GM06990 (cell line): ENCODE results near the gene UBN1.

ENCODE experiments used
- DNase-seq: peaks from one replicate; pipeline ENCODE4 v3.0.0-alpha.2; 2011; ENCODE audit not compliant: insufficient read length; ENCODE audit errors: extremely low read depth
- H3K27me3 ChIP-seq: replicated peaks from 2 replicates; pipeline ENCODE4 v1.6.0; 2011; ENCODE audit warnings: low read length; ENCODE audit not compliant: control insufficient read depth, insufficient read depth
- H3K36me3 ChIP-seq: 2 replicates; pipeline ENCODE4 v1.5.1; 2011; ENCODE audit warnings: low read length; ENCODE audit not compliant: control insufficient read depth, insufficient read depth
- H3K4me3 ChIP-seq: replicated peaks from 2 replicates; pipeline ENCODE4 v1.5.1; 2011; ENCODE audit warnings: low read depth, mild to moderate bottlenecking, control low read depth, low read length
- CTCF ChIP-seq: IDR thresholded peaks from 2 replicates; pipeline ENCODE4 v1.5.1; 2011; ENCODE audit warnings: low read length, control low read depth, mild to moderate bottlenecking, inconsistent platforms; ENCODE audit not compliant: insufficient read depth, poor library complexity, severe bottlenecking

The UBN1 gene

GRCh38 chr16:4869147-4869805, 22.0 kb downstream of the UBN1 start:
- H3K36me3 ChIP-seq, result peaks cover 32% of the 10 kb centered on the region
- DNase-seq, result no peak
- H3K4me3 ChIP-seq, result no peak overlapping the region
- H3K27me3 ChIP-seq, result no peaks in the 10 kb centered on the region
- no peak for TF ChIP-seq CTCF

GRCh38 chr16:4870138-4870671, 22.9 kb downstream of the UBN1 start:
- peaks cover 41% of the 10 kb centered on the region for H3K36me3 ChIP-seq
- TF ChIP-seq CTCF, result no peak
- DNase-seq, result no peak
- H3K4me3 ChIP-seq, result no peak overlapping the region
- H3K27me3 ChIP-seq, result no peaks in the 10 kb centered on the region

- H3K36me3 ChIP-seq, result peaks cover 46% of the 10 kb centered on the region
- no peaks in the 10 kb centered on the region for H3K27me3 ChIP-seq
- TF ChIP-seq CTCF, result no peak
- H3K4me3 ChIP-seq, result no peak overlapping the region
- DNase-seq, result no peak
Measured at GRCh38 chr16:4871071-4871470, 23.8 kb downstream of the UBN1 start.

GRCh38 chr16:4873091-4873490, 25.8 kb downstream of the UBN1 start:
- H3K27me3 ChIP-seq, result no peaks in the 10 kb centered on the region
- DNase-seq, result no peak
- TF ChIP-seq CTCF, result no peak
- H3K4me3 ChIP-seq, result no peak overlapping the region
- peaks cover 52% of the 10 kb centered on the region for H3K36me3 ChIP-seq

GRCh38 chr16:4874666-4875065, 27.4 kb downstream of the UBN1 start:
- H3K4me3 ChIP-seq, result no peak overlapping the region
- peaks cover 51% of the 10 kb centered on the region for H3K36me3 ChIP-seq
- TF ChIP-seq CTCF, result no peak
- no peaks in the 10 kb centered on the region for H3K27me3 ChIP-seq
- DNase-seq, result no peak
